Measurements from ENCODE around the gene SEC14L1. TPM values are rescaled to one million over a fixed set of nuclear protein-coding genes. Genes with fewer than 3 reads are reported as not detected.

The SEC14L1 gene
- total and polyA plus RNA-seq, 4 donors: 17.0 to 52.0 (median 26.8) TPM

- no peak for DNase-seq (ENCODE audit: low spot score)
- H3K9ac ChIP-seq (ENCODE audit: low read depth in 1 of 2, low read length in 2 of 2): no peak overlapping the region
Measured at GRCh38 chr17:77222356-77222755, 81.6 kb downstream of the SEC14L1 start.

More at GRCh38 chr17:77222356-77222755, 81.6 kb downstream of the SEC14L1 start:
- Histone ChIP-seq H3K27ac (ENCODE audit: low read depth in 1 of 2, low read length in 2 of 2) (no peak overlapping the region), H3K36me3 (ENCODE audit: control insufficient read depth in 4 of 4, insufficient read depth in 3 of 4, low read depth in 1 of 4, low read length in 3 of 4) (peaks cover 0 to 6% (median under 1%) of the 10 kb centered on the region in 4 donors), H3K27me3 (ENCODE audit: control insufficient read depth in 4 of 4, insufficient read depth in 4 of 4, low read length in 3 of 4) (no peaks in the 10 kb centered on the region), H3K9me3 (ENCODE audit: control insufficient read depth in 4 of 4, low read length in 3 of 4) (no peaks in the 10 kb centered on the region), H3K4me3 (ENCODE audit: low read depth in 1 of 3, low read length in 3 of 3) (no peak overlapping the region), H3K4me1 (ENCODE audit: control insufficient read depth in 4 of 4, insufficient read depth in 4 of 4, low read length in 3 of 4) (no peaks in the 10 kb centered on the region)
- no peak for TF ChIP-seq SP1 (IDR thresholded peaks at IDR 0.05)
- no peak for TF ChIP-seq FOXA2 (IDR thresholded peaks at IDR 0.05)
- no peak for TF ChIP-seq RXRA (IDR thresholded peaks at IDR 0.05)
- no peak for TF ChIP-seq JUND (IDR thresholded peaks at IDR 0.05)
- no peak for TF ChIP-seq YY1 (IDR thresholded peaks at IDR 0.05)
- TF ChIP-seq NR2F2 (IDR thresholded peaks at IDR 0.05): no peak
- no peak for TF ChIP-seq HNF4G (IDR thresholded peaks at IDR 0.05)
- TF ChIP-seq ATF3 (IDR thresholded peaks at IDR 0.05): no peak
- TF ChIP-seq TAF1 (conservative IDR thresholded peaks at IDR 0.05): no peak
- no peak for TF ChIP-seq HNF4A (conservative IDR thresholded peaks at IDR 0.05)
- no peak for TF ChIP-seq REST (IDR thresholded peaks at IDR 0.05)
- no peak for TF ChIP-seq FOXA1 (IDR thresholded peaks at IDR 0.05)
- no peak for TF ChIP-seq EGR1 (IDR thresholded peaks at IDR 0.05; ENCODE audit: low read depth in 2 of 2)
- TF ChIP-seq CTCF (IDR thresholded peaks at IDR 0.05; ENCODE audit: low read depth, low read length, missing input control): no peak
- 88% methylated on average over 7 of the region's 7 CpGs for WGBS
